ENCODE measurements around the gene ETNPPL. TPM values are rescaled to one million over a fixed set of nuclear protein-coding genes. Genes with fewer than 3 reads are reported as not detected.

ETNPPL gene
- total and polyA plus RNA-seq, 2 of the 4 experiments (the other 2 are of a cell fraction): not detected

- Histone ChIP-seq H3K27me3 (ENCODE audit: control insufficient read depth, insufficient read depth, low read length) (0 out of 2 replicates have a peak, but pooled peaks cover 2% of the 10 kb centered on the region), H3K4me2 (ENCODE audit: low read depth, low read length) (no peak overlapping the region), H4K8ac (ENCODE audit: low read depth in 2 of 2, low read length in 2 of 2) (no peak overlapping the region), H3K4me3 (ENCODE audit: insufficient read depth, low read depth, low read length) (no peak overlapping the region), H4K20me1 (ENCODE audit: insufficient read depth, low read length) (no peaks in the 10 kb centered on the region), H2AFZ (replicated peaks; ENCODE audit: low read length, poor library complexity) (no peak overlapping the region), H2AK5ac (ENCODE audit: low read depth, low read length) (no peak overlapping the region), H3K23ac (ENCODE audit: low read depth, low read length) (no peak overlapping the region), H3K14ac (replicated peaks; ENCODE audit: low read depth, low read length) (no peak overlapping the region), H3K9ac (ENCODE audit: low read depth, low read length) (no peak overlapping the region), H3K27ac (ENCODE audit: insufficient read depth, low read length) (no peak overlapping the region), H3K4me1 (ENCODE audit: control insufficient read depth, insufficient read depth, low read length) (no peaks in the 10 kb centered on the region), H3K9me1 (ENCODE audit: insufficient read depth, low read length) (no peaks in the 10 kb centered on the region), H4K91ac (ENCODE audit: insufficient read depth, low read depth, low read length) (no peak overlapping the region), H3K18ac (ENCODE audit: low read depth, low read length) (no peak overlapping the region), H2BK15ac (ENCODE audit: low read depth, low read length) (no peak overlapping the region), H2AK9ac (replicated peaks; ENCODE audit: low read depth, low read length, poor library complexity) (no peak overlapping the region), H3K9me3 (ENCODE audit: control insufficient read depth, insufficient read depth, low read length) (no peaks in the 10 kb centered on the region), H3K4ac (ENCODE audit: low read depth, low read length) (no peak overlapping the region), H2BK120ac (ENCODE audit: low read depth, low read length) (no peak overlapping the region), H2BK20ac (ENCODE audit: low read depth, low read length) (no peak overlapping the region), H3K79me1 (ENCODE audit: low read depth in 1 of 2, low read length in 2 of 2) (no peaks in the 10 kb centered on the region), H2BK5ac (ENCODE audit: low read depth, low read length, poor library complexity, severe bottlenecking) (no peak overlapping the region), H4K5ac (ENCODE audit: low read depth, low read length) (no peak overlapping the region), H3K56ac (ENCODE audit: extremely low read depth, insufficient read depth, low read length) (no peak overlapping the region), H3K36me3 (ENCODE audit: control insufficient read depth, insufficient read depth, low read length) (no peaks in the 10 kb centered on the region)
- DNase-seq (no peak), ATAC-seq (ENCODE audit: low read depth) (no peak)
- TF ChIP-seq USF2 (IDR thresholded peaks at IDR 0.05; ENCODE audit: low read depth, low read length) (no peak), MAFK (IDR thresholded peaks at IDR 0.05; ENCODE audit: low read depth, low read length) (no peak), POLR2A (IDR thresholded peaks at IDR 0.05; ENCODE audit: low read depth, low read length) (no peak), BHLHE40 (IDR thresholded peaks at IDR 0.05; ENCODE audit: low read depth, low read length) (no peak), SMC3 (IDR thresholded peaks at IDR 0.05; ENCODE audit: low read depth, low read length) (no peak), FOS (IDR thresholded peaks at IDR 0.05; ENCODE audit: low read depth, low read length) (no peak), MAZ (IDR thresholded peaks at IDR 0.05; ENCODE audit: borderline replicate concordance, low read depth, low read length) (no peak), CEBPB (IDR thresholded peaks at IDR 0.05; ENCODE audit: low read depth, low read length) (no peak), MXI1 (IDR thresholded peaks at IDR 0.05; ENCODE audit: borderline replicate concordance, low read depth, low read length) (no peak), RCOR1 (IDR thresholded peaks at IDR 0.05; ENCODE audit: insufficient replicate concordance, low read length) (no peak), NFE2L2 (IDR thresholded peaks at IDR 0.05; ENCODE audit: low read depth, low read length) (no peak), RFX5 (IDR thresholded peaks at IDR 0.05; ENCODE audit: low read depth, low read length) (no peak)
- dilution Hi-C loops (cut with HindIII; ENCODE audit: low sequenced_read_pairs, unreplicated experiment): no loop called here
- ChIA-PET CTCF (no interaction called here), POLR2A (ENCODE audit: unreplicated experiment) (no interaction called here)
- in situ Hi-C loops (cut with MboI; ENCODE audit: low sequenced_read_pairs): no loop called here
- intact Hi-C loops (cut with micrococcal nuclease): no loop called here
- no TSS peak for BruUV-seq (replicated peaks)
Observed at GRCh38 chr4:108779958-108780357, 17.1 kb upstream of the ETNPPL start.
